ACC112 (cell line): ENCODE measurements around the gene ITPR1.
A peak's percentile ranks its signal among the peaks of the same experiment; 100 is the strongest.

Experiments used
- H2AFZ ChIP-seq: fragments of 200-600 bp; sonication (generic); one replicate; pipeline ENCODE4 v1.6.0; 2017; ENCODE audit warnings: antibody characterized with exemption, low read length; ENCODE audit not compliant: unreplicated experiment
- H3K27ac ChIP-seq: fragments of 200-600 bp; sonication (generic); 2 replicates; pipeline ENCODE4 v1.5.1; 2014; ENCODE audit warnings: low read depth, mild to moderate bottlenecking, antibody characterized with exemption, low read length, moderate library complexity
- H3K27me3 ChIP-seq: fragments of 200-600 bp; sonication (generic); 2 replicates; pipeline ENCODE4 v1.6.1; 2014; ENCODE audit warnings: mild to moderate bottlenecking, antibody characterized with exemption, low read length, moderate library complexity, mixed read lengths; ENCODE audit not compliant: insufficient read depth
- H3K36me3 ChIP-seq: fragments of 200-600 bp; sonication (generic); 2 replicates; pipeline ENCODE4 v1.6.1; 2016; ENCODE audit warnings: mild to moderate bottlenecking, antibody characterized with exemption, low read length, moderate library complexity, mixed read lengths; ENCODE audit not compliant: insufficient read depth
- H3K4me1 ChIP-seq: fragments of 200-600 bp; sonication (generic); one replicate; pipeline ENCODE4 v1.6.1; 2016; ENCODE audit warnings: low read length, mixed read lengths; ENCODE audit not compliant: insufficient read depth, unreplicated experiment, control insufficient read depth
- H3K4me3 ChIP-seq: fragments of 200-600 bp; sonication (generic); 2 replicates; pipeline ENCODE4 v1.5.1; 2014; ENCODE audit warnings: mild to moderate bottlenecking, low read depth, low read length
- H3K79me2 ChIP-seq: fragments of 200-600 bp; sonication (generic); one replicate; pipeline ENCODE4 v1.6.0; 2016; ENCODE audit warnings: low read length; ENCODE audit not compliant: control insufficient read depth, unreplicated experiment, insufficient read depth

ITPR1 gene

GRCh38 chr3:4718179-4718736 lies 225.1 kb downstream of the ITPR1 start:
- Histone ChIP-seq H3K4me3 (no peak overlapping the region), H3K27ac (no peak overlapping the region), H2AFZ (no peak overlapping the region), H3K4me1 (peaks cover 45% of the 10 kb centered on the region), H3K36me3 (no peaks in the 10 kb centered on the region), H3K27me3 (no peaks in the 10 kb centered on the region), H3K79me2 (no peaks in the 10 kb centered on the region)

DNA sequence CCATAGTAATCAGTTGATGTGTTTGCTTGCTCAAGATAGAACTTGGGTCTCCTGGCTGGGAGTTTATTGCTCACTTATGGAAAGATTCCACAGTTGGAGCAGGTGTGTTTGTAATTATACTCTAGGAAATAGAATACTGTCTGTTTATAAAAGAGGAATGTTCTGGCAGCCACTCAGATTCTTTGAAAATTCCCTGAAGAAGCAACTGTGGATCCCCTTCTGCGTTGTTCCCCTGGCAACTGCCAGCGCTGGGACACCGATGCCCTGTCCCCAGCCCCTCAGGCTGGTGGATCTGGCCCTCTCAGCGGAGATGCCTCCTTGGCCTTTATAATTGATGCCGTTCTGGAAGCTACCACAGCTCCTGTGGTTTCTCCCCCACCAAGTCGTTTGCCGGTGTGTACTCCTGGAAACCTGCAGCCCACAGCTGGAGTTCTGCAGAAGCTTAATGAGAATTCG lies 225.9 kb downstream of the ITPR1 start:
- H3K27ac ChIP-seq: no peak overlapping the region
- H3K27me3 ChIP-seq: no peaks in the 10 kb centered on the region
- no peak overlapping the region for H3K4me3 ChIP-seq
- no peaks in the 10 kb centered on the region for H3K79me2 ChIP-seq
- peaks cover 52% of the 10 kb centered on the region for H3K4me1 ChIP-seq
- no peaks in the 10 kb centered on the region for H3K36me3 ChIP-seq
- no peak overlapping the region for H2AFZ ChIP-seq

- Histone ChIP-seq H2AFZ (no peak overlapping the region), H3K27ac (peak overlapping the region; percentile 94; the same call in 1 of the 2 replicates), H3K27me3 (no peaks in the 10 kb centered on the region), H3K79me2 (no peaks in the 10 kb centered on the region), H3K4me3 (no peak overlapping the region), H3K4me1 (peaks cover 56% of the 10 kb centered on the region), H3K36me3 (no peaks in the 10 kb centered on the region)
Measured at GRCh38 chr3:4720316-4721075, 227.3 kb downstream of the ITPR1 start.

DNA sequence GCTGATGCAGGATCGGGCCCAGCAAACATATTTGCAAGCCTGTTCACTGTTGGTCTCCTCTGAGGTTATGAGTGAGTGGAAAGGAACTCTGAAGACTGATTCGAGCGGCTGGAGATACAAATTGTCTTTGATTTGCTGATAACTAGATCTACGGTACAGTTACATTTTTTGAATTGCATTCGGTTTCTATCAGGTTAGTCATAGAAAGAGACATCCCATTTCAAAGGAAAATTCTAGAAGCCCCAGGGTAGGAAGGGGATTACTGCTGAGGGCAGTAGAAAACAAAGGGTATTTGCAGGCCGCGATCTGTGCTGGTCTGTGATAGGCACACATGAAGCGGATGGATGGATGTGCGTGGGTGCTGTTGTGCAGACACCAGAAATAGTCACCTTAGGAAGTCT lies 228.4 kb downstream of the ITPR1 start:
- H3K4me3 ChIP-seq: 0 out of 2 replicates have a peak overlapping the region, but pooled peaks have one; percentile 30
- H3K79me2 ChIP-seq: no peaks in the 10 kb centered on the region
- peak overlapping the region; percentile 36 for H2AFZ ChIP-seq
- peaks cover 56% of the 10 kb centered on the region for H3K4me1 ChIP-seq
- no peaks in the 10 kb centered on the region for H3K27me3 ChIP-seq
- H3K27ac ChIP-seq: peak overlapping the region; percentile 94
- H3K36me3 ChIP-seq: no peaks in the 10 kb centered on the region

- Histone ChIP-seq H2AFZ (peak overlapping the region; percentile 36), H3K27me3 (no peaks in the 10 kb centered on the region), H3K4me3 (0 out of 2 replicates have a peak overlapping the region, but pooled peaks have one; percentile 30), H3K4me1 (peaks cover 55% of the 10 kb centered on the region), H3K36me3 (no peaks in the 10 kb centered on the region), H3K79me2 (no peaks in the 10 kb centered on the region), H3K27ac (peak overlapping the region; percentile 94)
Measured at GRCh38 chr3:4722103-4722502, 229.0 kb downstream of the ITPR1 start.

DNA sequence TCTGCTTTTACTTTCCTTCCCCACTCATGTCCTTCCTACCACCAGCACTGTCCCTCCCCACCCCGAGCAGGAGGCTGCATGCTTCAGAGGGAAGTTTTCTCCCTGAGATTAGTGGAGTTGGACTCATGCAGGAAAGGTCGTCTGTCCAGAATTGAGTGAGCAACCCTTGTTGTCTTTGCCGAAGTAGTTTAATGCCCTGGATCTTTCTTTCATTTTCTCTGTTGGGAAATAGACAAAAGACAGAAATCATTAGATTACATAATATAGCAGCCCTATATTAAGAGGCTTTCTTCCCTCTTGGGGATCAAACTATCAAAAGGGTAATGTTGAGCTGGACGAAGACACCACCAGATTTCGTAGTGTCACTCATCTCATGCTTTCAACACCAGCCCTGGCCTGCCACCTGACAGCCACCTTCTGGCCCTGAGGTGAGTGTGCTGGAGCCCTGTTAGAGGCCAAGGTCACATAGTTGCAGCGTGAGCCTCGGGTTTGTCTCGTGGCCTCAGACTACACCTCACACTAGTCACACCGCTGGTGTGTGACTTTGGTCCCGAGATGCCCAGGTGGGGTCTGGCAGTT lies 231.0 kb downstream of the ITPR1 start:
- no peaks in the 10 kb centered on the region for H3K27me3 ChIP-seq
- H3K4me3 ChIP-seq: no peak overlapping the region
- H3K36me3 ChIP-seq: no peaks in the 10 kb centered on the region
- H2AFZ ChIP-seq: no peak overlapping the region
- H3K79me2 ChIP-seq: no peaks in the 10 kb centered on the region
- H3K4me1 ChIP-seq: peaks cover 52% of the 10 kb centered on the region
- H3K27ac ChIP-seq: peak overlapping the region; percentile 94; the same call in 1 of the 2 replicates

GRCh38 chr3:4726549-4726948 lies 233.4 kb downstream of the ITPR1 start:
- no peak overlapping the region for H3K27ac ChIP-seq
- no peak overlapping the region for H3K4me3 ChIP-seq
- no peak overlapping the region for H2AFZ ChIP-seq
- H3K27me3 ChIP-seq: no peaks in the 10 kb centered on the region
- no peaks in the 10 kb centered on the region for H3K36me3 ChIP-seq
- H3K4me1 ChIP-seq: peaks cover 36% of the 10 kb centered on the region
- no peaks in the 10 kb centered on the region for H3K79me2 ChIP-seq

- Histone ChIP-seq H3K36me3 (no peaks in the 10 kb centered on the region), H3K4me3 (no peak overlapping the region), H2AFZ (no peak overlapping the region), H3K27me3 (no peaks in the 10 kb centered on the region), H3K27ac (no peak overlapping the region), H3K79me2 (no peaks in the 10 kb centered on the region), H3K4me1 (peaks cover 10% of the 10 kb centered on the region)
Measured at GRCh38 chr3:4729061-4729973, 236.2 kb downstream of the ITPR1 start.

DNA sequence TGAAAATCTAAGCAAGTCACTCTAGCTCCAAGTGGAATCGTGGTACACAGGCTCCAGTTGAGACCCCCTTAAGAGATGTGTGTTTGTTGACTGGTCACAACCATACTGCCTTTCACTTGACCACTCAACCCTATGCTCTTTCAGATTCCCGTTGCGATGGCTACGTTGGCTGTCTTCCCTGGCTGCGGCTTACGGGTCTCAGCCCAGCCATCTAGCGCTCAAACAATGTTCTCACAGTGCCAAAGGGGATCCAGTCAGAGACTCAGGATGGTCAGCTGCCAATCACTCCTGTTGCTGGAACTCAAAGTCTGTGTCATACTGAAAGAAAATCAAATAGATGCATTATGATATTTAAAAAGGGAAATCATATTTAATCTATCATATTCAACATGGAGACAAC lies 237.6 kb downstream of the ITPR1 start:
- H3K27ac ChIP-seq: no peak overlapping the region
- H3K27me3 ChIP-seq: no peaks in the 10 kb centered on the region
- no peak overlapping the region for H2AFZ ChIP-seq
- H3K4me3 ChIP-seq: no peak overlapping the region
- no peaks in the 10 kb centered on the region for H3K79me2 ChIP-seq
- H3K36me3 ChIP-seq: no peaks in the 10 kb centered on the region
- peaks cover 8% of the 10 kb centered on the region for H3K4me1 ChIP-seq

DNA sequence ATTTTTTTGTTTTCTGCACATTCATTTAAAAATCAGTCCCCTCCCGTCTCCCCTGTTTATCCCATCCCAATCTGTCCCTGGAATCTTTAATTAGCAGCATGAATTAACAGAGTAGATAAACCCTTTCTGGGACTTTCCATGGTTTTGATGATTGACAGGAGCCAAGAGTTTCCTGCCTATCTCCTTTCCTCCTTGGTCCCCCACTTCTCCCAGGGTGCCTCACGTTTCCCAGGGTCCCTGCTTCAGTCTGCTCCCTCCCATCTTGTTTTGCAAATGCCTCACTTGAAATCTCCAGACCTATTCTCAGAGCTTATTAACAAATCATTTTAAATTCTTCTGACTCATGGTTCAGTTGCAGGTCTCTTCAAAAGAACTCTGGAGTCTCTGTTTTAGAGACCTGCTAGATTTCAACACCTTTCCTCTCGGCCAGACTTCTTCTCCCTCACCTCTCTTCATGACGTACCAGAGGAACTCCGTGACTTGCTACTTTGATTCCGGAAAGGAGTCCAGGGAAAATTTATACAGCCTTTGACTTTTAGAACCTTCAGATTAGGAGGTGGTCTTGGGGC lies 238.5 kb downstream of the ITPR1 start:
- H3K27ac ChIP-seq: no peak overlapping the region
- no peaks in the 10 kb centered on the region for H3K27me3 ChIP-seq
- no peak overlapping the region for H3K4me3 ChIP-seq
- H2AFZ ChIP-seq: no peak overlapping the region
- peaks cover 2% of the 10 kb centered on the region for H3K4me1 ChIP-seq
- no peaks in the 10 kb centered on the region for H3K36me3 ChIP-seq
- no peaks in the 10 kb centered on the region for H3K79me2 ChIP-seq
